HG03045 (cell line): ENCODE results near the gene ANAPC2.
"Not testable (repeated sequence)": the region's sequence is repeated elsewhere in the genome, so short reads cannot be mapped to it uniquely, and the experiment has no call there.

ENCODE experiments used
- ATAC-seq: cut with Tn5 transposase; IDR thresholded peaks from one replicate; pipeline ENCODE4 v1.9.1; 2021; ENCODE audit warnings: mild to moderate bottlenecking, moderate library complexity; ENCODE audit not compliant: unreplicated experiment

ANAPC2 gene

GRCh38 chr9:137148661-137149060 is 39.7 kb downstream of the ANAPC2 start:
- no peak for ATAC-seq

DNA sequence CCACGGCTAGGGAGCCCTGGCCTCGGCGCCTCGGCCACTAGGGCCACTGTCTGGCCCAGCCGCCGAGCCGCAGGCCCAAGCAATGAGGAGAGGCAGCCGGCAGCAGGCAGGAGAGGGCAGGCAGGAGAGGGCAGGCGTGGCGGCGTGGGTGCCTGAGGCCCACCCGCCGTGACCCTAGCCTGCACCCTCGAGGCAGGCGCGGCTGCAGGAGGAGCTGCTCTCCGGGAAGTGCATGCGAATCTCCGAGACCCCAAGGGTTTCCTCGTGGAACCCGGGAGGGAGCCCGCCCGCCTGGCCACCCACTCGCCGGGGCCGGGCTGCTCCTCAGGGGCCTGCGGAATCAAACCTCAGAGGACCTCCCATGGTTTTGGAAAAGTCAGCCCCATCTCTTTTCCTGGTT is 40.1 kb downstream of the ANAPC2 start:
- ATAC-seq: no peak

- ATAC-seq: no peak
Measured at GRCh38 chr9:137147793-137148160, 40.6 kb downstream of the ANAPC2 start.

DNA sequence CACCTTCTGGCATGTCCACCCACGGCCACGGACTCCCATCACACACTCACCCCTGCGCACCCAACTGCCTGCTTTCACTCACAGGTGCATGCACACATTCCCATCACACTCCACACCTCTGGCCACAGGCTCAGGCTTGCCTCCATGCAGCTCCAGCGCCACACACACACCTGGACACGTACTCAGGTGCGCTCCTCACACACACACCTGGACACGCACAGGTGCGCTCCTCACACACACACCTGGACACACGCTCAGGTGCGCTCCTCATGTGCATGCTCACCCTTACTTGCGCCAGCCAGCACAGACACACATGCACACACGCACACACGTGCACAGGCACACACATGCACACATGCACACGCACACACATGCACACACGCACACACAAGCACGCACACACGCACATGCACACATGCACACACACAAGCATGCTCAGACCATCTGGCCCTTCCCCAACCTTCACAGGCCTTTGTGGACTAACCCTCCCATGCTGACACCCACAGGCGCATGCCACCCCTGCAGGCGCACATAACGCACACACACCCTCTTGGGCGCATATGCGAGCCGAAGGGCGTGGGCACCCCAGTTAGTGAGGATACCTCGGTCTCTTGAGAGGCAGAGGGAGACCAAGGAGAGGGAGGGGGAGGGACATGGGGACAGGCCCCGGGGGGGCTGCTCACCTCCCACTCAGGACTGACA is 41.1 kb downstream of the ANAPC2 start:
- ATAC-seq: no peak

DNA sequence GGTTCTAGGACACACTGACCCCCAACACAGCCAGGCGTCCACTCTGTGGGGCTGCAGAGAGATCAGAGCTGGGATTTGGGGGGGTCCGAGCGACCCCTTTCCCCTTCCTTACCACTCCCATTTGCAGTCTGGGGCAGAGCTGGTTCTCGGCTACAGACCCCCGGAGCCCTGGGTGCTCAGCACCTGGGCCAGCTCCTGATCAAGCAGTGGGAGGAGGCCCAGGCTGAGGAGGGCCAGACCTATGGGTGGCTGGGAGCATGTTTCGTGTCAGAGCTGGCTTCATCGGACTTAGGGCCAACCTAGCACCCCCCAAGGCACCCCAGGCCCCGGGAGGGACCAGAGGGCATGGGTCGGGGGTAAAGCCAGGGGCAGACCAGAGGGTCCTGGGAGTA is 41.8 kb downstream of the ANAPC2 start:
- ATAC-seq: no peak

GRCh38 chr9:137145731-137146526 is 42.4 kb downstream of the ANAPC2 start:
- no peak for ATAC-seq

DNA sequence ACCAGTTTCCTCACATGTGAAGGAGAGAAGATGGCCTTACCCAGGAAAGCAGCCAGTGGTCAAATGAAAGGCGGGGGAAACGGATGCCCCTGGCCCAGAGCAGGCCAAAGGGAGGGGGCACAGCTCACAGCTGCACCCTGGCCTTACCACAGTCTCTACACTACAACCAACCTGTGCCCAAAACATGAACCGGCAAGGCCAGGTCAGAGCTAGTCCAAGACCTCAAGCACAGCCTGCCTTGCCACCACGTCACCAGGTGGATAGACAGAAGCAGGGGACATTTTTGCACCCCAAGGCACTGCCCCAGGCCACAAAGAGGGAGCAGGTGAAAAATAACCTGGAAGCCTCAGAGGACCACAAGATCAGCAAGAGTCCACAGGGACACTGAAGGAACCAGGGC is 44.9 kb downstream of the ANAPC2 start:
- ATAC-seq: no peak

GRCh38 chr9:137141976-137142936 is 46.1 kb downstream of the ANAPC2 start:
- ATAC-seq: no peak

DNA sequence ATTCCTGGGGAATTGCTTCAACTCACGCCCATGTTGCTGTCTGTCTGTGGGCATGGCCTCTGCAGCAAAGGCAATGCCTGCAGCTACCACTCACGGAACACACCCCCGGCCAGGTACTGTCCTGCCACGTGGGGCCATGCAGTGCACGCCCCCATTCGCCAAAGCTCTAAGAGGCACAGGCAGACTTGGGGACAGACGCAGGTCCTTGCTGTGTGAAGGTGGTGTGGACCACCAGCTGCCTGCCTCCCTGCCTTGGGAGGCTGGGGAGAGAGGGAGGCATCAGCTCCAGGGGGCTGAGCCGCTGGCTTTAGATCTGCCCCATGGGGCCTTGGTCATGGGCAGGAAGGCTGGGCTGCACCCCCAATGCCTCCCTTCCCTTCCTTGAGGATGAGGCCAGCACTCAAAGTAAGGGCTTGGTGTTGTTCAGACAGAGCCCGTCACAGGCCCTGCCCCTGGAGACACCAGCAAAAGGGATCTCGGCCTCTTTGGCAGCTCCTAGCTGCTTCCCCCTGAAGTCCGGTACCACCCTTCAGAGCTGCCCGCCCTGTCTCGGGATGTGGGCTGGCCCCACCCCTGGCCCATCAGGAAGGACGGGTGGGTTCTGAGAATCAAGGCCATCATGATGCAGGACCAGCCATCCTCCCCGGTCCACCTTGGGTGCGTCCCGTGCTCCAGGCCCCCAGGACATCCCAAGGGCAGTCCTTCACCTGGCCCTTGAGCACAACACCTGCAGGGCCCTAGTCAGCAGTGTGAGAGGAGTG is 47.1 kb downstream of the ANAPC2 start:
- no peak for ATAC-seq

- ATAC-seq: no peak
Measured at GRCh38 chr9:137140151-137141012, 48.0 kb downstream of the ANAPC2 start.

- no peak for ATAC-seq
Measured at GRCh38 chr9:137139468-137140150, 48.8 kb downstream of the ANAPC2 start.

DNA sequence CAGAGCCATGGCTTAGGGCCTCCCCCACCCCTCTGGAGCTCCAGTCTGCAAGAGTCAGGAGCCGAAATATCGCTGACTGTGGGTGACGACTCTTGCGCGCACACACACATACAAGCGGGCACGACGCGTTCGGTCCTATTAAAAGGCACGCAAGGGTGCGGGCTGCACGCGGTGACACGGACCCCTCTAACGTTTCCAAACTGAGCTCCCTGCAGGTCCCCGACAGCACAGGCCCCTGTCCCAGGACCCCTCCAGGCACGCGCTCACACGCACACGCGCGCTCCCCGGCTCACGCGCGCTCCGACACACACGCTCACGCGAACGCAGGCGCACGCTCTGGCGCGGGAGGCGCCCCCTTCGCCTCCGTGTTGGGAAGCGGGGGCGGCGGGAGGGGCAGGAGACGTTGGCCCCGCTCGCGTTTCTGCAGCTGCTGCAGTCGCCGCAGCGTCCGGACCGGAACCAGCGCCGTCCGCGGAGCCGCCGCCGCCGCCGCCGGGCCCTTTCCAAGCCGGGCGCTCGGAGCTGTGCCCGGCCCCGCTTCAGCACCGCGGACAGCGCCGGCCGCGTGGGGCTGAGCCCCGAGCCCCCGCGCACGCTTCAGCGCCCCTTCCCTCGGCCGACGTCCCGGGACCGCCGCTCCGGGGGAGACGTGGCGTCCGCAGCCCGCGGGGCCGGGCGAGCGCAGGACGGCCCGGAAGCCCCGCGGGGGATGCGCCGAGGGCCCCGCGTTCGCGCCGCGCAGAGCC is 49.5 kb downstream of the ANAPC2 start, which contains the start of gene GRIN1:
Gene GRIN1 (plus strand): TSS at position 433 of the 746 bp plus-strand sequence. CDS start 333 bp downstream, outside the sequence.
- ATAC-seq: no peak

DNA sequence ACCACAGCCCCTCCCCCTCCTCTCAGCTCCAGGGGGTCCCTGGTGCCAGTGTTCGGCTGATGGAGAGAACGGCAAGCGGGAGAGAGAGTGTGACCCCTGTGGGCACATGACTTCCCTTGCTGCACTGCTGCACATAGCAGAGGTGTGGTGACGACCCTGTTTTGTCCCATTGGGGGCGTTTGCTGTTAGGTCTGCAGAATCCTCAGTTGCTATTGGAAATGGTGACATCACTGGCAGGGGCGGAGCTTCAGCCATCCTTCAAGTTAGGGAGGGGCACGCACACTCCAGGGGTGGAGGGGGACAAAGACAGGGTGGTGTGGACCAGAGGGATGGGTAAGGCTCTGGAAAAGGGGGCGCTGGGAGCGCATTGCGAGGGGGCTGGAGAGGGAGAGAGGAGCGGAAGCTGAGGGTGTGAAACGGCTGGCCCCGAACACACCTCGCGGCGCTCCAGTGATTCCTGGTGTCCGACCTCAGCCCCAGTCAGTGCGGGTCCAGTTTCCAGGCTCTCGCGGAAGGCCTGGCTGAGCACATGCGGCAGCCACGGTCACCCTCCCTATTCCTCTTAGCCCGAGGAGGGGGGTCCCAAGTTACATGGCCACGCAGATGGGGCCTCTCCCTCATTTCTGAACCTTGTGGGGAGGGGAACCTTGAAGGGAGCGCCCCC is 50.2 kb downstream of the ANAPC2 start:
- no peak for ATAC-seq

DNA sequence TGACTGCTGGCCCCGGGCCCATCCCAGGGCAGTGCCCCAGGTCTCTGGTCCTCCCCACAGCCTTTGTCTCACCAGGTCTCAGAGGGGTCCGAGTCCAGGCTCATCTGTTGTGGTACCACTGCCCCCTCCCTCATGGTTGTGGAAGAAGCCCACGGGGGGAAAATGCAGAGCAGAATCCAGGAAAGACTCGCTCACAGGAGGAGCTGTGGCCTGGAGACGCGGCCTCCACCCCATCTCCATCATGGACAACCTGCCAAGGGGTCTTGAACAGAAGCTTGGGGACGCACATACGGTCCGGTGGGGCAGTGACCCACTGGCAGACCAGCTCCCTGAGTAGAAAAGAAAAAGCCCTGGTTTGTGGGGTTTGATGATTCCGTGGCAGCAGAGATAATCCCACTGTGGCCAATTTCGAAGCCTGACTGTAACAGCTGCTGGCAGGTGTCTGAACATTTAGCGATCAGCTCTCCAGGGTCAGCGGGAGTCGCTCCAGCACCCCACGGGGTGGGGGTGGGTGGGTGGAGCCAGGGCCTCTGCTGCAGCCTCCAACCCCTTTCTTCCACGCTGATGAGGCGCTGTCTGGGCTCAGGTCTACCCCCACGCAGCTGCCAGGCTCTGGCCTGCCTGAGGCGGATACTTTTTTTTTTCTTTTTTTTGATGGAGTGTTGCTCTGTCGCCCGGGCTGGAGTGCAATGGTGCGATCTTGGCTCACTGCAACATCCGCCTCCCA is 51.3 kb downstream of the ANAPC2 start:
- ATAC-seq: no peak

GRCh38 chr9:137136261-137136880 is 52.0 kb downstream of the ANAPC2 start:
- no peak for ATAC-seq

DNA sequence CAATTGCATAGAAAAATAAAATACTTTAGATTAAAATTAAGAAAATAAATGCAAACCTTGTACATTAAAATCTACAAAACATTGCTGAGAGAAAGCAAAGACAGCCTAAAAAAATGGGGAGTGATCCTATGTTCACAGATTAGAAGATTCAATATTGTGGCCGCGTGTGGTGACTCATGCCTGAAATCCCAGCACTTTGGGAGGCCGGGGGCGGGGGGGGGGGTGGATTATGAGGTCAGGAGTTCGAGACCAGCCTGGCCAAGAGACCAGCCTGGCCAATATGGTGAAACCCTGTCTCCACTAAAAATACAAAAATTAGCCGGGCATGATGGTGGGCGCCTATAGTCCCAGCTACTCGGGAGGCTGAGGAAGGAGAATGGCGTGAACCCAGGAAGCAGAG is 53.2 kb downstream of the ANAPC2 start:
- not testable (repeated sequence) for ATAC-seq

DNA sequence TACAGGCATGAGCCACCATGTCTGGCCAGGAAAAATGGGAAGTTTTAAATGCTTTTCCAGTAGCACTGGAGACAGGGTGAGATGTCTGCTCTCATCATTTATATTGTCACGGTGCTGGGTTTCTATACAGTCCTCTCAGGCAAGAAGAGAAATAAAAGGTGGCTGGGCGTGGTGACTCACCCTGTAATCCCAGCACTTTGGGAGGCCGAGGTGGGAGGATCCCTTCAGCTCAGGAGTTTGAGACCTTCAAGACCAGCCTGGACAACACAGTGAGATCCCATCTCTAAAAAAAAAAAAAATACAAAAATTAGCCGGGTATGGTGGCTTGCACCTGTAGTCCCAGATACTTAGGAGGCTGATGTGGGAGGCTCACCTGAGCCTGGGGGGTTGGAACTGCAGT is 54.2 kb downstream of the ANAPC2 start:
- ATAC-seq: no peak
